ENCODE measurements around the gene ADAMTS2.

DNA sequence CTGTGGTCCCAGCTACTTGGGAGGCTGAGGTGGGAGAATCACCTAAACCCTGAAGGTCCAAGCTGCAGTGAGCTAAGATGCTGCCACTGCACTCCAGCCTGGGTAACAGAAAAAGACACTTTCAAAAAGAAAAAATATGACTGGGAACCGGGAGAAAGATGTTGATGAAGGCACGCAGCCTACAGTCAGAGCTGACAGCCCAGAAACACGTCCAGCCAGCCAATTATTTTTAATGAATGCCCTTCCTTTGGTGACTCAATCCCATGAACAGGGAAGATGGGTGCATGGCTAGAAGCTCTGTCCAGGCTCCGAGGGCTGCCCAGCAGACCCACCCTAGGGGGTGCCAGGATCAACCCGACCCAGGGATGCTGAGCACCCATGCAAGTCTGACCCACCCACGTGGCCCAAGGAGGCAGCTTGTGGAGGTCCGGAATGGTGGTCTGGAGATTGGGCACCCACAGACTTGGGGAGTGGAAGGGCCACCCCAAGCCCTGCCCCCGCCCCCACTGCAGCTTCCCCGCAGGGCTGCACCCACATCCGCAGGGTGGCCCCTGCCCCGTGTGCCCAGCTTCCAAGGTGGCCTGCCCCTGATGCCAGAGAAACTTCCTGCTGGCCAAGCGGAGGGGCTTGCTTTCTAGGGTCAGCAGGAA lies 51.0 kb downstream of the ADAMTS2 start:
- TF ChIP-seq, protein P1, sequence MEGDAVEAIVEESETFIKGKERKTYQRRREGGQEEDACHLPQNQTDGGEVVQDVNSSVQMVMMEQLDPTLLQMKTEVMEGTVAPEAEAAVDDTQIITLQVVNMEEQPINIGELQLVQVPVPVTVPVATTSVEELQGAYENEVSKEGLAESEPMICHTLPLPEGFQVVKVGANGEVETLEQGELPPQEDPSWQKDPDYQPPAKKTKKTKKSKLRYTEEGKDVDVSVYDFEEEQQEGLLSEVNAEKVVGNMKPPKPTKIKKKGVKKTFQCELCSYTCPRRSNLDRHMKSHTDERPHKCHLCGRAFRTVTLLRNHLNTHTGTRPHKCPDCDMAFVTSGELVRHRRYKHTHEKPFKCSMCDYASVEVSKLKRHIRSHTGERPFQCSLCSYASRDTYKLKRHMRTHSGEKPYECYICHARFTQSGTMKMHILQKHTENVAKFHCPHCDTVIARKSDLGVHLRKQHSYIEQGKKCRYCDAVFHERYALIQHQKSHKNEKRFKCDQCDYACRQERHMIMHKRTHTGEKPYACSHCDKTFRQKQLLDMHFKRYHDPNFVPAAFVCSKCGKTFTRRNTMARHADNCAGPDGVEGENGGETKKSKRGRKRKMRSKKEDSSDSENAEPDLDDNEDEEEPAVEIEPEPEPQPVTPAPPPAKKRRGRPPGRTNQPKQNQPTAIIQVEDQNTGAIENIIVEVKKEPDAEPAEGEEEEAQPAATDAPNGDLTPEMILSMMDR (IDR thresholded peaks at IDR 0.05): no peak
- no peak for TF ChIP-seq POLR2A (IDR thresholded peaks at IDR 0.05)
